Measurements from ENCODE around the gene TNRC6C.
"Not testable (repeated sequence)": the region's sequence is repeated elsewhere in the genome, so short reads cannot be mapped to it uniquely, and the experiment has no call there.

Gene TNRC6C

GRCh38 chr17:78048346-78049292 lies 90.1 kb downstream of the TNRC6C start:
- ATAC-seq, result no peak

DNA sequence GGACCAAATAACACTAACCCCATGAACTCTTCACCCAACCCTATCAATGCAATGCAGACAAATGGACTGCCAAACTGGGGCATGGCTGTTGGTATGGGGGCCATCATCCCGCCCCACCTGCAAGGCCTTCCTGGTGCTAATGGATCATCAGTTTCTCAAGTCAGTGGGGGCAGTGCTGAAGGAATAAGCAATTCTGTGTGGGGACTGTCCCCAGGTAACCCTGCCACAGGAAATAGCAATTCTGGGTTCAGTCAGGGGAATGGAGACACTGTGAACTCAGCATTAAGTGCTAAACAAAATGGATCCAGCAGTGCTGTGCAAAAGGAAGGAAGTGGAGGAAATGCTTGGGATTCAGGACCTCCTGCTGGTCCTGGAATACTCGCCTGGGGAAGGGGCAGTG lies 91.1 kb downstream of the TNRC6C start:
- no peak for ATAC-seq

DNA sequence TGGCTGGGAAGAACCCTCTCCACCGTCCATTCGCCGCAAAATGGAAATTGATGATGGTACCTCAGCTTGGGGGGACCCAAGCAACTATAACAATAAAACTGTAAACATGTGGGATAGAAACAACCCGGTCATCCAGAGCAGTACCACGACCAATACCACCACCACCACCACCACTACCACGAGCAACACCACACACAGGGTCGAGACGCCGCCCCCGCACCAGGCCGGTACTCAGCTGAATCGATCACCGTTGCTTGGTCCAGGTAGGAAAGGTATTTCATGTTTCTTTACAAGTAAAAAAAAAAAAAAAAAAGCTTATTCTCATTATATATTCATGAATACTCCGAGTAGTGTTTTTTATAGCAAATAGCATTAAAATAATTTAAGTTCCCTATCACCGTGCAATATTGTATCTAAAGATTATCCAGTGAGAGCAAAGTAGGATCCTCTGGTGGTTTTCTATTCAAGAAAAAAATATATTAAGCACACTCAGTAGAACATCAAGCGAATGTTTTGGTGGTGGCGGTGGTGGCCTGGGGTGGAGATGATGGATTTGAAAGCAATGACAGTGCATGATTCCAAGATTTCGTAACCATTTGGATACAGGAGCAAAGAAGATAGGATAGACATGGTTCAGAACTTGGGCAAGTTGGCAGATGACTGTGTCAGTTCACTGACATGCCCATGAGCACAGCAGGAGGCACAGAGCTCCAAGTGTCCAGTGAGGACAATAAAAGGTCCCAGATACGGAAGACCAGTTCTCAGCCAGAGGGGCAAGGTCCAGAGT lies 92.9 kb downstream of the TNRC6C start:
- no peak for ATAC-seq

DNA sequence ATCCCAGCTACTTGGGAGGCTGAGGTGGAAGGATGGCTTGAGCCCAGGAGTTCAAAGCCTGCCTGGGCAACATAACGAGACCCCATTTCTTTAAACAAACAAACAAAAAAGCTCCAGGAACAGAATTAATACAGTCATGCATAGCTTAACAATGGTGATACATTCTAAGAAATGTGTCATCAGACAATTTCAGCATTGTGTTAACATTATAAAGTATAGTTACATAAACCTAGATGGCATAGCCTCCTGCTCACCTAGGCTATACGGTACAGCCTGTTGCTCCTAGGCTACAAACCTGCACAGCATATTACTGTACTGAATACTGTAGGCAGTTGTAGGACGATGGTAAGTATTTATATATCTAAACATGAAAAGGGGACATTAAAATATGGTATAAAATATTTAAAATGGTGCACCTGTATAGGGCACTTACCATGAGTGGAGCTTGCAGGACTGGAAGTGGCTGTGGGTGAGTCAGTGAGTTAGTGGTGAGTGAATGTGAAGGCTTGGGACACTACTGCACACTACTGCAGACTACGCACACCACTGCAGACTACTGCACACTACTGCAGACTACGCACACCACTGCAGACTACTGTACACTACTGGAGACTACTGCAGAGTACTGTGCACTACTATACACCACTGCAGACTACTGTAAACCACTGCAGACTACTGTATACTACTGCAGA lies 95.4 kb downstream of the TNRC6C start:
- no peak for ATAC-seq

DNA sequence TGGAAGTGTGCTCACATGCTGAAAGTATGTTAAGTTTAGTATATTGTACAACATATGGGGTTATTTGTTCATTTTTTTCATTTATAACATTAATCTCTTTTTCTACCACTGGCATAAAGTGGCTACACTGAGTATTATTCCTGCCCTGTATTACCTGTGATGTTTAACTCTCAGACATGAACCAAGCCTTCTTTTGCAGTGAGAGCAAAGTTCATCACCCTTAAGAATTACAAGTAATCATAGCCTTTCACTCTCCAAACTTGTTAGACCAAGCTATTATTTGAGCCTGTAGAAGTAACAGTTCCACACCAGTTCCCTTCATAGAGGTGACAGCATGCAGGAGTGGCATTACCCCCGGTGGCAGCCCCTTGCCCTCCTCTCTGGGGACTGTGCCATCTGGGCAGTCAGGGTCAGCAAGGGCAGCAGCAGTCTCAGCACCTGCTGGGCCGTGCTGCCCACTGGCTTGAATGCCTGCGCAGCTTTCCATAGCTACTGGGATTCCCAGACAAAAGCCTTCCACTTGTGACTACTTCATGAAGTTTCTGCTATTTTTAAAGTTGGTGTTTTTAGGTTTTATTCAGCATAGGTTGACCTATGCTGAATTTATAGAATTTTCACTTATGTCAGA lies 98.7 kb downstream of the TNRC6C start:
- no peak for ATAC-seq

DNA sequence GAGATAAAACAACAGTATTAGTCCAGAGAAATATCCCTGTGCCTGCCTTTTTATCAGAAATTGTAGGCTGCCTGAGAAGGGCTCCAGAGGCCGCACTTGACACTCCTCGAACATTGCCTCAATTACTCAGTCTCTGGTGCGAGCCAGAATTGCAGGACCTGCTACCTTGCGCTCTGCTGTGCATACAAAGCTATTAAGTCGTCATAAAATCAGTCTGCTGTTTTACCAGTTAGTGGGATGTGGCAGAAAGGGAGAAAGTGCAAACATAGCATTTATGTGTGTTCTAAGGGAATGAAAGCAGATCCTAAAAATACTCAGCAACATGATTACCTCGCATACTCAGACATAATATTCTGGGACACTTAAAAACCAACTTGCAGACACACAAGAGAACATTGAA lies 99.5 kb downstream of the TNRC6C start:
- no peak for ATAC-seq

- no peak for ATAC-seq
Measured at GRCh38 chr17:78058581-78058980, 100.1 kb downstream of the TNRC6C start.

GRCh38 chr17:78062596-78062995 lies 104.1 kb downstream of the TNRC6C start:
- no peak for ATAC-seq

GRCh38 chr17:78063489-78063888 lies 105.0 kb downstream of the TNRC6C start:
- ATAC-seq, result peak in 1 of 2 donors; percentile 36

DNA sequence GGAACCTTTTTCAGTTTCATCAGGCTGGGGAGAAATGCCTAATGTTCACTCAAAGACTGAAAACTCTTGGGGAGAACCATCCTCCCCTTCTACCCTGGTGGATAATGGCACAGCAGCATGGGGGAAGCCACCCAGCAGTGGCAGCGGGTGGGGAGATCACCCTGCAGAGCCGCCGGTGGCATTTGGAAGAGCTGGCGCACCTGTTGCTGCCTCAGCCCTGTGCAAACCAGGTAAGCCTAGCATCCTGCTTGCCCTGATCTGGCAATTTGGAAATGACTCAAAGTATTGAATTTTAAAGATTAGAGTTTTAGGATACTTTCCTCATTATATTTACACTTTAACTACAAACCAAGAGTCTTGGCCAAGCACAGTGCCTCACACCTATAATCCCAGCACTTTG lies 106.2 kb downstream of the TNRC6C start:
- ATAC-seq, result no peak

- not testable (repeated sequence) for ATAC-seq
Measured at GRCh38 chr17:78066976-78067375, 108.5 kb downstream of the TNRC6C start.

DNA sequence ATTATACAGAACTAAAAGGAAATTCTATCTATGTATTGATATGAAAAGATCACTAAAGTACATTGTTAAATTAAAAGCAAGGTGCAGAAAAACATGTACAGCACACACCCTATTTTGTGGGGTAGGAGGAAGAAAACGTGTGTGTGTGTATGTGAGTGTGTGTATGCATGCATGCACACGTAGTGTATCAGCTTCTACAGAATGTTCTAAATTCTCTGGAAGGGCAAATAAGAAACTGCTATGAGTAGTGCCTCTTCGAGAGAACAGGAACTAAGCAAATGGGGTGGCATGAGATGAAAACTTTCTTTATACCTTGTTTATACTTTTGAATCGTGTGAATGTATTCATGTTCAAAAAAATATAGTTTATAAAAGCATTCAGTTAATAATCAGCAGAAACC lies 111.2 kb downstream of the TNRC6C start:
- ATAC-seq, result no peak

- ATAC-seq, result no peak
Measured at GRCh38 chr17:78072961-78073360, 114.5 kb downstream of the TNRC6C start.

GRCh38 chr17:78075011-78075410 lies 116.5 kb downstream of the TNRC6C start:
- no peak for ATAC-seq

GRCh38 chr17:78075545-78075944 lies 117.0 kb downstream of the TNRC6C start:
- no peak for ATAC-seq

GRCh38 chr17:78079253-78079652 lies 120.8 kb downstream of the TNRC6C start:
- ATAC-seq, result no peak

- no peak for ATAC-seq
Measured at GRCh38 chr17:78081551-78081950, 123.0 kb downstream of the TNRC6C start.

GRCh38 chr17:78082355-78082872 lies 123.9 kb downstream of the TNRC6C start:
- not testable (repeated sequence) for ATAC-seq

- ATAC-seq, result no peak
Measured at GRCh38 chr17:78082988-78083387, 124.5 kb downstream of the TNRC6C start.

DNA sequence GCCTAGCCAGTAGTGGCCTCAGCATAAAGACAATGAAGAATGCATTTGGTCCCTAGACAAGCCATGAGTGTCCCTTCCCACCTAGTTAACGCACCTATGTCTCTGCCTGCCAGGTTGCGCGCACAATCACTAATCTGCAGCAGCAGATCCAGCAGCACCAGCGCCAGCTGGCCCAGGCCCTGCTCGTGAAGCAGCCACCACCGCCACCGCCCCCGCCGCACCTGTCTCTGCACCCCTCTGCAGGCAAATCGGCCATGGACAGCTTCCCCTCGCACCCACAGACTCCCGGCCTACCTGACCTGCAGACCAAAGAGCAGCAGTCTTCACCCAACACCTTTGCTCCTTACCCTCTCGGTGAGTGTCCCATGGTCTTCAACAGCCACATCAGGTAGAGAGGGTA lies 128.2 kb downstream of the TNRC6C start:
- ATAC-seq, result no peak

DNA sequence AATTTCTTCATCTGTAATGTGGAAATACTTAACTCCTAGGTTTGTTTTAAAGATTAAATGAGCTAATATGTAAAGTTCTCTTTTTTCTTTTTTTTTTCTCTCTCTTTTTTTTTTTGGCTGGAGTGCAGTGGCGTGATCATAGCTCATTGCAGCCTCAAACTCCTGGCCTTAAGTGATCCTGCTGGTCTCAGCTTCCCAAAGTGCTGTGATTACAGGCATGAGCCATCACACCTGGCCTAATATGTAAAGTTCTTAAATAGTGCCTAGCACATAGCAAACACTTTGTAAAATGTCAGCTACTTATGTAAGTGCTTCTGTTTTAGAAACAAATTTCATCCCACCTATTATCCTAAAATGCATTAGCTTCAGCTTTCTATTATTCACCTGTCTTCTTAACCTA lies 130.0 kb downstream of the TNRC6C start:
- ATAC-seq, result no peak

GRCh38 chr17:78089576-78090281 lies 131.2 kb downstream of the TNRC6C start:
- ATAC-seq, result no peak

Measured in activated CD4-positive, CD25-positive, alpha-beta regulatory T cell treated with anti-CD3 and anti-CD28 coated beads, Interleukin-2, amount 50 U/mL, for 24 hours (primary cell).